MM.1S (cell line): ENCODE results near the gene SUFU.

ENCODE experiments used
- DNase-seq: peaks from one replicate; pipeline ENCODE4 v3.0.0-alpha.2; 2015
- H2AFZ ChIP-seq: fragments of 300-600 bp; sonication (generic); 2 replicates; pipeline ENCODE4 v1.6.0; 2016; ENCODE audit warnings: antibody characterized with exemption, low read length
- H3F3A ChIP-seq: fragments of 300-600 bp; sonication (generic); 2 replicates; pipeline ENCODE4 v1.6.1; 2016; ENCODE audit warnings: mild to moderate bottlenecking, antibody characterized with exemption, low read length, moderate library complexity, mixed read lengths; ENCODE audit not compliant: insufficient read depth
- H3K27ac ChIP-seq: fragments of 300-600 bp; sonication (generic); 2 replicates; pipeline ENCODE4 v1.5.1; 2016; ENCODE audit warnings: mild to moderate bottlenecking, low read length
- H3K27me3 ChIP-seq: fragments of 300-600 bp; sonication (generic); replicated peaks from 2 replicates; pipeline ENCODE4 v1.6.0; 2016; ENCODE audit warnings: low read length; ENCODE audit not compliant: insufficient read depth
- H3K36me3 ChIP-seq: fragments of 300-600 bp; sonication (generic); replicated peaks from 2 replicates; pipeline ENCODE4 v1.6.1; 2016; ENCODE audit warnings: mild to moderate bottlenecking, low read length, mixed read lengths; ENCODE audit not compliant: insufficient read depth
- H3K4me1 ChIP-seq: fragments of 300-600 bp; sonication (generic); 2 replicates; pipeline ENCODE4 v1.6.1; 2016; ENCODE audit warnings: low read length, mixed read lengths
- H3K4me2 ChIP-seq: fragments of 300-600 bp; sonication (generic); 2 replicates; pipeline ENCODE4 v1.6.0; 2016; ENCODE audit warnings: low read depth, low read length
- H3K4me3 ChIP-seq: fragments of 300-600 bp; sonication (generic); 2 replicates; pipeline ENCODE4 v1.5.1; 2016; ENCODE audit warnings: low read length, mixed read lengths
- H3K79me2 ChIP-seq: fragments of 300-600 bp; sonication (generic); 2 replicates; pipeline ENCODE4 v1.6.1; 2016; ENCODE audit warnings: mixed run types, low read length, mixed read lengths
- H3K9ac ChIP-seq: fragments of 300-600 bp; sonication (generic); 2 replicates; pipeline ENCODE4 v1.6.1; 2016; ENCODE audit warnings: low read length, mixed read lengths
- H3K9me2 ChIP-seq: fragments of 300-600 bp; sonication (generic); replicated peaks from 2 replicates; pipeline ENCODE4 v1.6.1; 2016; ENCODE audit warnings: mild to moderate bottlenecking, low read length, mixed read lengths; ENCODE audit not compliant: insufficient read depth
- H3K9me3 ChIP-seq: fragments of 300-600 bp; sonication (generic); replicated peaks from 2 replicates; pipeline ENCODE4 v1.6.1; 2016; ENCODE audit warnings: mild to moderate bottlenecking, low read length, mixed read lengths; ENCODE audit not compliant: insufficient read depth
- H4K20me1 ChIP-seq: fragments of 300-600 bp; sonication (generic); 2 replicates; pipeline ENCODE4 v1.6.1; 2016; ENCODE audit warnings: mild to moderate bottlenecking, low read length, moderate library complexity, mixed read lengths; ENCODE audit not compliant: insufficient read depth
- CTCF ChIP-seq: fragments of 300-600 bp; sonication (generic); IDR thresholded peaks from 2 replicates; pipeline ENCODE4 v1.5.1; 2016; ENCODE audit warnings: antibody characterized with exemption, low read length, mixed read lengths
- EZH2 ChIP-seq: fragments of 300-600 bp; sonication (generic); optimal IDR thresholded peaks from 2 replicates; pipeline ENCODE3; 2017; ENCODE audit warnings: low read depth, mild to moderate bottlenecking, antibody characterized with exemption, low read length, mixed read lengths
- EZH2phosphoT487 ChIP-seq: fragments of 300-600 bp; sonication (generic); IDR thresholded peaks from 2 replicates; pipeline ENCODE4 v1.6.1; 2018; ENCODE audit warnings: antibody characterized with exemption, low read length

Gene SUFU

GRCh38 chr10:102480396-102480795, 23.4 kb upstream of the SUFU start:
- no peak overlapping the region for H3K4me3 ChIP-seq
- H2AFZ ChIP-seq = no peak overlapping the region
- H3K27me3 ChIP-seq = no peaks in the 10 kb centered on the region
- H3K9me3 ChIP-seq = no peaks in the 10 kb centered on the region
- no peaks in the 10 kb centered on the region for H4K20me1 ChIP-seq
- H3K4me1 ChIP-seq = no peaks in the 10 kb centered on the region
- H3K4me2 ChIP-seq = no peak overlapping the region
- TF ChIP-seq EZH2 (no peak), CTCF (no peak), EZH2phosphoT487 (no peak)
- DNase-seq = no peak
- H3K36me3 ChIP-seq = no peaks in the 10 kb centered on the region
- H3K79me2 ChIP-seq = no peaks in the 10 kb centered on the region
- no peaks in the 10 kb centered on the region for H3K9me2 ChIP-seq
- no peak overlapping the region for H3K9ac ChIP-seq
- H3F3A ChIP-seq = peaks cover 5% of the 10 kb centered on the region; the same call in 1 of the 2 replicates
- no peak overlapping the region for H3K27ac ChIP-seq

- Histone ChIP-seq H3K9ac (no peak overlapping the region), H4K20me1 (no peaks in the 10 kb centered on the region), H3K27ac (no peak overlapping the region), H3K4me3 (no peak overlapping the region), H3K9me3 (no peaks in the 10 kb centered on the region), H3K4me1 (no peaks in the 10 kb centered on the region), H3K36me3 (no peaks in the 10 kb centered on the region), H3K4me2 (no peak overlapping the region), H3K79me2 (no peaks in the 10 kb centered on the region), H3F3A (peaks cover 8% of the 10 kb centered on the region; the same call in 1 of the 2 replicates), H3K9me2 (no peaks in the 10 kb centered on the region), H3K27me3 (no peaks in the 10 kb centered on the region), H2AFZ (no peak overlapping the region)
- DNase-seq = no peak
- TF ChIP-seq EZH2 (no peak), EZH2phosphoT487 (no peak), CTCF (no peak)
These were observed 19.8 kb upstream of the SUFU start for GRCh38 chr10:102484021-102484420.

- Histone ChIP-seq H3K4me1 (no peaks in the 10 kb centered on the region), H3K79me2 (peaks cover under 1% of the 10 kb centered on the region; the same call in 1 of the 2 replicates), H3K9ac (no peak overlapping the region), H3K4me3 (no peak overlapping the region), H4K20me1 (no peaks in the 10 kb centered on the region), H3K36me3 (no peaks in the 10 kb centered on the region), H3K9me2 (no peaks in the 10 kb centered on the region), H3F3A (0 out of 2 replicates have a peak, but pooled peaks cover 3% of the 10 kb centered on the region), H3K4me2 (no peak overlapping the region), H3K9me3 (no peaks in the 10 kb centered on the region), H2AFZ (no peak overlapping the region), H3K27me3 (no peaks in the 10 kb centered on the region), H3K27ac (no peak overlapping the region)
- DNase-seq = no peak
- no peak for TF ChIP-seq EZH2phosphoT487
- TF ChIP-seq CTCF = no peak
- no peak for TF ChIP-seq EZH2
These were observed 18.5 kb upstream of the SUFU start for GRCh38 chr10:102485093-102485784.
